SK-N-SH treated with all-trans-retinoic acid at 6 μM for 48 hours (cell line): ENCODE results near the gene LRMDA.

Experiments
- ATAC-seq: fragments of 200-7000 bp; cut with Tn5 transposase; 3 replicates; pipeline ENCODE4 v1.9.1; 2020; ENCODE audit warnings: mild to moderate bottlenecking, moderate library complexity
- BACH2 ChIP-seq: fragments of 250-450 bp; sonication (Bioruptor Pico); IDR thresholded peaks from 2 replicates; pipeline ENCODE4 v1.9.0; 2021; ENCODE audit warnings: mild to moderate bottlenecking, borderline replicate concordance
- CSDC2 ChIP-seq: fragments of 250-450 bp; sonication (Bioruptor Pico); IDR thresholded peaks from 2 replicates; pipeline ENCODE4 v1.5.0; 2020; ENCODE audit warnings: mild to moderate bottlenecking, moderate library complexity
- ESRRG ChIP-seq: fragments of 250-450 bp; sonication (Bioruptor Pico); IDR thresholded peaks from 2 replicates; pipeline ENCODE4 v1.6.1; 2021; ENCODE audit warnings: mild to moderate bottlenecking
- GLIS3 ChIP-seq: fragments of 250-450 bp; sonication (Bioruptor Pico); IDR thresholded peaks from 2 replicates; pipeline ENCODE4 v1.5.0; 2020; ENCODE audit warnings: mild to moderate bottlenecking, moderate library complexity
- ISL1 ChIP-seq: fragments of 250-450 bp; sonication (Bioruptor Pico); IDR thresholded peaks from 2 replicates; pipeline ENCODE4 v2.1.2; 2022; ENCODE audit warnings: mild to moderate bottlenecking, moderate library complexity
- OSR1 ChIP-seq: fragments of 250-450 bp; sonication (Bioruptor Pico); IDR thresholded peaks from 2 replicates; pipeline ENCODE4 v1.8.0; 2022; ENCODE audit warnings: moderate library complexity, mild to moderate bottlenecking, inconsistent platforms
- PPARA ChIP-seq: fragments of 250-450 bp; sonication (Bioruptor Pico); IDR thresholded peaks from 2 replicates; pipeline ENCODE4 v1.5.0; 2020; ENCODE audit warnings: mild to moderate bottlenecking, borderline replicate concordance
- RARB ChIP-seq: fragments of 250-450 bp; sonication (Bioruptor Pico); IDR thresholded peaks from 2 replicates; pipeline ENCODE4 v1.8.0; 2021; ENCODE audit warnings: mild to moderate bottlenecking, moderate library complexity
- SNAI2 ChIP-seq: fragments of 250-450 bp; sonication (Bioruptor Pico); IDR thresholded peaks from 2 replicates; pipeline ENCODE4 v1.5.0; 2020; ENCODE audit warnings: mild to moderate bottlenecking, moderate library complexity
- TCF4 ChIP-seq: fragments of 250-450 bp; sonication (Bioruptor Pico); IDR thresholded peaks from 2 replicates; pipeline ENCODE4 v1.8.0; 2021; ENCODE audit warnings: mild to moderate bottlenecking, moderate library complexity, borderline replicate concordance
- TOX ChIP-seq: fragments of 250-450 bp; sonication (Bioruptor Pico); IDR thresholded peaks from 2 replicates; pipeline ENCODE4 v1.8.0; 2021; ENCODE audit warnings: mild to moderate bottlenecking, moderate library complexity, borderline replicate concordance
- ZC3H10 ChIP-seq: fragments of 250-450 bp; sonication (Bioruptor Pico); IDR thresholded peaks from 2 replicates; pipeline ENCODE4 v1.5.1; 2021; ENCODE audit warnings: mild to moderate bottlenecking, moderate library complexity
- ZFP3 ChIP-seq: fragments of 250-450 bp; sonication (Bioruptor Pico); IDR thresholded peaks from 2 replicates; pipeline ENCODE4 v1.5.0; 2020; ENCODE audit warnings: mild to moderate bottlenecking, moderate library complexity
- ZNF565 ChIP-seq: fragments of 450-650 bp; formaldehyde crosslinking; conservative IDR thresholded peaks from 2 replicates; pipeline ENCODE4 v1.5.0; 2020; ENCODE audit warnings: low read depth, mild to moderate bottlenecking, moderate library complexity
- ZNF70 ChIP-seq: fragments of 450-650 bp; formaldehyde crosslinking; IDR thresholded peaks from 2 replicates; pipeline ENCODE4 v1.5.0; 2020; ENCODE audit warnings: mild to moderate bottlenecking, moderate library complexity
- ZNF8 ChIP-seq: fragments of 450-650 bp; formaldehyde crosslinking; IDR thresholded peaks from 2 replicates; pipeline ENCODE4 v1.5.0; 2020; ENCODE audit warnings: mild to moderate bottlenecking, moderate library complexity
- TF ChIP-seq, protein P1 (sequence below): fragments of 250-450 bp; sonication (Bioruptor Pico); IDR thresholded peaks from 2 replicates; pipeline ENCODE4 v1.5.0; 2020; ENCODE audit warnings: mild to moderate bottlenecking, moderate library complexity
- TF ChIP-seq, protein P2 (sequence below): fragments of 250-450 bp; sonication (Bioruptor Pico); IDR thresholded peaks from 2 replicates; pipeline ENCODE4 v1.8.0; 2021; ENCODE audit warnings: low read depth, mild to moderate bottlenecking, moderate library complexity, borderline replicate concordance
- TF ChIP-seq, protein P3 (sequence below): fragments of 250-450 bp; sonication (Bioruptor Pico); IDR thresholded peaks from 2 replicates; pipeline ENCODE4 v1.5.1; 2020; ENCODE audit warnings: low read depth, mild to moderate bottlenecking, moderate library complexity
- TF ChIP-seq, protein P4 (sequence below): fragments of 250-450 bp; sonication (Bioruptor Pico); IDR thresholded peaks from 2 replicates; pipeline ENCODE4 v1.5.1; 2021; ENCODE audit warnings: mild to moderate bottlenecking, moderate library complexity

The LRMDA gene

DNA sequence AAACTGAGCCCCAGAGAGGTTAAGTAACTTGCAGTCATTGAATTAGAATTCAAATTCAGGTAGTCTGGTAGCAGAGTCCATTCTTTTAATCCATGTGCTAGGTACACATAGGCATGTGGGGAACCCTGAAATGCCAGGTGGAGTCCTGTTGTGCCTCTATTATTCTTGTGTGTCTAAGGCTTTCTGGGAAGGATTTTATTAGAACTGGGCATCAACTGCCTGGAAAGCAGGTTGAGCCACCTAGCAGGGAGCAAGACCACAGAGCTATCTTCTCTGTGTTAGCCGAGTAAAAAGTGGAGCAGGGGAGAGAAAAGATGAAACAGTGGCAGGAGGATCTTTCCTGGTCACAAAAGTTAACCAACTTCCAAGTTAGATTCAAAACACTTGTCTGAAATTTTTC is 494.6 kb downstream of the LRMDA start:
- TF ChIP-seq ZNF8 = no peak
- no peak for TF ChIP-seq TCF4 (CRISPR knock-in tag)
- TF ChIP-seq ZNF565 (CRISPR knock-in tag) = no peak
- TF ChIP-seq, protein P1, sequence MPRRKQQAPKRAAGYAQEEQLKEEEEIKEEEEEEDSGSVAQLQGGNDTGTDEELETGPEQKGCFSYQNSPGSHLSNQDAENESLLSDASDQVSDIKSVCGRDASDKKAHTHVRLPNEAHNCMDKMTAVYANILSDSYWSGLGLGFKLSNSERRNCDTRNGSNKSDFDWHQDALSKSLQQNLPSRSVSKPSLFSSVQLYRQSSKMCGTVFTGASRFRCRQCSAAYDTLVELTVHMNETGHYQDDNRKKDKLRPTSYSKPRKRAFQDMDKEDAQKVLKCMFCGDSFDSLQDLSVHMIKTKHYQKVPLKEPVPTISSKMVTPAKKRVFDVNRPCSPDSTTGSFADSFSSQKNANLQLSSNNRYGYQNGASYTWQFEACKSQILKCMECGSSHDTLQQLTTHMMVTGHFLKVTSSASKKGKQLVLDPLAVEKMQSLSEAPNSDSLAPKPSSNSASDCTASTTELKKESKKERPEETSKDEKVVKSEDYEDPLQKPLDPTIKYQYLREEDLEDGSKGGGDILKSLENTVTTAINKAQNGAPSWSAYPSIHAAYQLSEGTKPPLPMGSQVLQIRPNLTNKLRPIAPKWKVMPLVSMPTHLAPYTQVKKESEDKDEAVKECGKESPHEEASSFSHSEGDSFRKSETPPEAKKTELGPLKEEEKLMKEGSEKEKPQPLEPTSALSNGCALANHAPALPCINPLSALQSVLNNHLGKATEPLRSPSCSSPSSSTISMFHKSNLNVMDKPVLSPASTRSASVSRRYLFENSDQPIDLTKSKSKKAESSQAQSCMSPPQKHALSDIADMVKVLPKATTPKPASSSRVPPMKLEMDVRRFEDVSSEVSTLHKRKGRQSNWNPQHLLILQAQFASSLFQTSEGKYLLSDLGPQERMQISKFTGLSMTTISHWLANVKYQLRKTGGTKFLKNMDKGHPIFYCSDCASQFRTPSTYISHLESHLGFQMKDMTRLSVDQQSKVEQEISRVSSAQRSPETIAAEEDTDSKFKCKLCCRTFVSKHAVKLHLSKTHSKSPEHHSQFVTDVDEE = no peak
- no peak for TF ChIP-seq TOX (CRISPR knock-in tag)
- no peak for ATAC-seq

DNA sequence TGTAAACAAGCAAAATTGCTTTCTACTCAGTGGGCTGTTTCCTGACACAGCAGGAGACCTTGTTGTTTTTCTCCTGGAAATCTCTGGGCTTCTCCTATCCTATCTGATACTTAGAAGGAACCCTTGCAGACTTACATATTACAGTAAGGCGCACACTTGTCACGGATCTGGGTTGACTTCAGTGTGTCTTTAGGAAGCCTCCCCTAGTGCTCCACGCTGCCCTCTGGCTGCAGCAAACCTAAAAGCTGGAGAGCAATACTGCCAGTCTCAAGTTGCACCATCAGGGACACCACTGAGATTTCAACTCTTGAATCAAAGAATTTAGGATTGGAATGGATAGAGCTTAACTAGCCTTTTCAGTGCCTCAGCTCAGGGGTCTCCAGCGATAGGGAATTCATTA is 495.3 kb downstream of the LRMDA start:
- no peak for ATAC-seq
- TF ChIP-seq, protein P1 = no peak
- TF ChIP-seq CSDC2 (CRISPR knock-in tag) = no peak
- TF ChIP-seq ZNF565 (CRISPR knock-in tag) = no peak
- TF ChIP-seq ZFP3 (CRISPR knock-in tag) = no peak
- no peak for TF ChIP-seq BACH2 (CRISPR knock-in tag)
- no peak for TF ChIP-seq TOX (CRISPR knock-in tag)
- TF ChIP-seq, protein P2, sequence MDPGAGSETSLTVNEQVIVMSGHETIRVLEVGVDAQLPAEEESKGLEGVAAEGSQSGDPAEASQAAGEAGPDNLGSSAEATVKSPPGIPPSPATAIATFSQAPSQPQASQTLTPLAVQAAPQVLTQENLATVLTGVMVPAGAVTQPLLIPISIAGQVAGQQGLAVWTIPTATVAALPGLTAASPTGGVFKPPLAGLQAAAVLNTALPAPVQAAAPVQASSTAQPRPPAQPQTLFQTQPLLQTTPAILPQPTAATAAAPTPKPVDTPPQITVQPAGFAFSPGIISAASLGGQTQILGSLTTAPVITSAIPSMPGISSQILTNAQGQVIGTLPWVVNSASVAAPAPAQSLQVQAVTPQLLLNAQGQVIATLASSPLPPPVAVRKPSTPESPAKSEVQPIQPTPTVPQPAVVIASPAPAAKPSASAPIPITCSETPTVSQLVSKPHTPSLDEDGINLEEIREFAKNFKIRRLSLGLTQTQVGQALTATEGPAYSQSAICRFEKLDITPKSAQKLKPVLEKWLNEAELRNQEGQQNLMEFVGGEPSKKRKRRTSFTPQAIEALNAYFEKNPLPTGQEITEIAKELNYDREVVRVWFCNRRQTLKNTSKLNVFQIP (CRISPR knock-in tag) = no peak
- no peak for TF ChIP-seq PPARA
- no peak for TF ChIP-seq ISL1 (CRISPR knock-in tag)

DNA sequence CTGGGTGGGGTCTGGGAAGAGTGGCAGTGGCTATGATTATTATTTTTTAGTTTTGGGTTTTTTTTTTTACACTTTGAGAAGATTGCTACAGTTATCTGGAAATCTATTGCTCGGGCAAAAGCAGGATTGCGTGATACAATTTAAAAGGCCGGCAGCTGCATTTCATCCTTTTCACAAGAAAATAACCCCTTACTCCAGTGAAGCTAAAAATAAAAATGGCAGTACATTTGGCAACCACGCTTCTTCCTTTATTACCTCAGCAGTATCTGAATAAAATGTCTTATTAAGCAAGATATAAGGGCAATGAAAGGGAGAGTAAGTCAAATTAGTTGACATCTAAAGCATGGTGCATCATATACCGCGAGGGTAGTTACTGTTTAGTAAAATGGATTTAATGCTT is 496.8 kb downstream of the LRMDA start:
- TF ChIP-seq RARB (no peak), SNAI2 (CRISPR knock-in tag) (no peak), ZNF565 (CRISPR knock-in tag) (no peak), OSR1 (no peak), ZNF8 (no peak), ISL1 (CRISPR knock-in tag) (no peak), ZFP3 (CRISPR knock-in tag) (no peak), ZNF70 (CRISPR knock-in tag) (no peak), ESRRG (CRISPR knock-in tag) (no peak), ZC3H10 (CRISPR knock-in tag) (no peak), GLIS3 (CRISPR knock-in tag) (no peak)
- TF ChIP-seq, protein P3, sequence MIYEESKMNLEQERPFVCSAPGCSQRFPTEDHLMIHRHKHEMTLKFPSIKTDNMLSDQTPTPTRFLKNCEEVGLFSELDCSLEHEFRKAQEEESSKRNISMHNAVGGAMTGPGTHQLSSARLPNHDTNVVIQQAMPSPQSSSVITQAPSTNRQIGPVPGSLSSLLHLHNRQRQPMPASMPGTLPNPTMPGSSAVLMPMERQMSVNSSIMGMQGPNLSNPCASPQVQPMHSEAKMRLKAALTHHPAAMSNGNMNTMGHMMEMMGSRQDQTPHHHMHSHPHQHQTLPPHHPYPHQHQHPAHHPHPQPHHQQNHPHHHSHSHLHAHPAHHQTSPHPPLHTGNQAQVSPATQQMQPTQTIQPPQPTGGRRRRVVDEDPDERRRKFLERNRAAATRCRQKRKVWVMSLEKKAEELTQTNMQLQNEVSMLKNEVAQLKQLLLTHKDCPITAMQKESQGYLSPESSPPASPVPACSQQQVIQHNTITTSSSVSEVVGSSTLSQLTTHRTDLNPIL (CRISPR knock-in tag) = no peak
- TF ChIP-seq, protein P1 = no peak
- TF ChIP-seq, protein P4, sequence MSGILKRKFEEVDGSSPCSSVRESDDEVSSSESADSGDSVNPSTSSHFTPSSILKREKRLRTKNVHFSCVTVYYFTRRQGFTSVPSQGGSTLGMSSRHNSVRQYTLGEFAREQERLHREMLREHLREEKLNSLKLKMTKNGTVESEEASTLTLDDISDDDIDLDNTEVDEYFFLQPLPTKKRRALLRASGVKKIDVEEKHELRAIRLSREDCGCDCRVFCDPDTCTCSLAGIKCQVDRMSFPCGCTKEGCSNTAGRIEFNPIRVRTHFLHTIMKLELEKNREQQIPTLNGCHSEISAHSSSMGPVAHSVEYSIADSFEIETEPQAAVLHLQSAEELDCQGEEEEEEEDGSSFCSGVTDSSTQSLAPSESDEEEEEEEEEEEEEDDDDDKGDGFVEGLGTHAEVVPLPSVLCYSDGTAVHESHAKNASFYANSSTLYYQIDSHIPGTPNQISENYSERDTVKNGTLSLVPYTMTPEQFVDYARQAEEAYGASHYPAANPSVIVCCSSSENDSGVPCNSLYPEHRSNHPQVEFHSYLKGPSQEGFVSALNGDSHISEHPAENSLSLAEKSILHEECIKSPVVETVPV (CRISPR knock-in tag) = no peak
- no peak for ATAC-seq
